Gastroesophageal sphincter (tissue), 3 donors: ENCODE data around the gene TMEM240.
"Not testable (repeated sequence)": the region's sequence is repeated elsewhere in the genome, so short reads cannot be mapped to it uniquely, and the experiment has no call there.

Experiments
- CTCF ChIP-seq, 4 experiments: fragments of 200-600 bp in 2 of 4; fragments of 450-650 bp in 2 of 4; sonication (generic) in 1 of 4; IDR thresholded peaks; one replicate each; pipeline ENCODE4 v1.5.1; 2017 to 2019; ENCODE audit warnings: antibody characterized with exemption in 4 of 4, mild to moderate bottlenecking in 2 of 4, moderate library complexity in 2 of 4
- EP300 ChIP-seq: sonication (generic); formaldehyde crosslinking; IDR thresholded peaks from one replicate; pipeline ENCODE4 v1.6.1; 2017; ENCODE audit warnings: antibody characterized with exemption, mild to moderate bottlenecking
- POLR2A ChIP-seq, 2 donors: fragments of 450-650 bp; IDR thresholded peaks; one replicate each; pipeline ENCODE4 v1.6.1; 2017; ENCODE audit warnings: antibody characterized with exemption in 2 of 2, mild to moderate bottlenecking in 2 of 2, moderate library complexity in 1 of 2
- POLR2AphosphoS5 ChIP-seq: sonication (generic); formaldehyde crosslinking; IDR thresholded peaks from one replicate; pipeline ENCODE4 v1.6.1; 2017; ENCODE audit warnings: antibody characterized with exemption

DNA sequence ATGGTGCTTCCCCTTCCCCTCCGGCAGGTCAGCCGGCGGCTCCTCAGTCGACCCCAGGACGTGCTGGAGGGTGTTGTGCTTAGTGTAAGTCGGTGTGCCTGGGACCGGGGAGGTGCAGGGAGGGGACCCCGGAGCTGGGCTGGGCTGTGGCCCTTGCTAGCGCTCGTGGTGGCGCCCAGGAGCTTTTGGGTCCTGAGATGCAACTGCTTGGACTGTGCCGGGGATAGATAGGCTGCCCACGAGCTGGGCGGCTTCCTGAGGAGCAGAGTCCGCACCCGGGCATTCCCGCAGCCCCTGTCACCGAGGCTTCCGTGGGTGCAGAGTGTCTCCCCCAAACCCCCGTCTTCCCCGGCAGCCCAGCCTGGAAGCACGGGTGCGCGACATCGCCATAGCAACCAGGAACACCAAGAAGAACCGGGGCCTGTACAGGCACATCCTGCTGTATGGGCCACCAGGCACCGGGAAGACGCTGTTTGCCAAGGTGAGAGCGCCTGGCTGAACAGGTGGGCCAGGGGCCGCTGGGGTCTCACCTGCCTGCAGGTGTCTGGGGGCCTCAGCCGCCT lies 54.6 kb downstream of the TMEM240 start:
- not testable (repeated sequence) for TF ChIP-seq POLR2AphosphoS5; CTCF (IDR thresholded peaks at IDR 0.05); EP300; POLR2A (IDR thresholded peaks at IDR 0.05)
